ENCODE results near the gene SYTL5.

SYTL5 gene

GRCh38 chrX:37993837-37994619, 12.3 kb upstream of the SYTL5 start:
- Histone ChIP-seq H4K91ac (ENCODE audit: low read depth, low read length) (no peak overlapping the region), H2AK5ac (ENCODE audit: low read length) (no peak overlapping the region), H3K79me1 (ENCODE audit: low read length) (peaks cover 2% of the 10 kb centered on the region), H3K27me3 (ENCODE audit: insufficient read depth, low read length) (no peaks in the 10 kb centered on the region), H2BK5ac (ENCODE audit: low read depth, low read length, poor library complexity) (no peak overlapping the region), H3K4me3 (ENCODE audit: low read depth, low read length) (no peak overlapping the region), H3K4ac (ENCODE audit: low read depth, low read length) (no peak overlapping the region), H4K12ac (ENCODE audit: low read depth, low read length) (no peak overlapping the region), H3K4me2 (ENCODE audit: low read length) (no peak overlapping the region), H3K4me1 (ENCODE audit: control insufficient read depth in 1 of 2, insufficient read depth in 2 of 2, low read length in 2 of 2) (no peaks in the 10 kb centered on the region), H3K9me3 (ENCODE audit: insufficient read depth, low read depth, low read length) (no peaks in the 10 kb centered on the region), H2BK12ac (ENCODE audit: low read length) (no peak overlapping the region), H3K27ac (ENCODE audit: low read depth, low read length) (no peak overlapping the region), H2AFZ (ENCODE audit: insufficient read depth, low read length, poor library complexity) (no peak overlapping the region), H2BK120ac (ENCODE audit: insufficient read depth, low read length, poor library complexity) (no peak overlapping the region), H3K36me3 (ENCODE audit: control insufficient read depth in 1 of 2, insufficient read depth in 2 of 2, low read length in 2 of 2) (peaks cover 0 to 1% of the 10 kb centered on the region in 2 experiments), H3K23ac (ENCODE audit: low read length) (no peak overlapping the region), H3K79me2 (ENCODE audit: control insufficient read depth, insufficient read depth, low read length, poor library complexity) (no peaks in the 10 kb centered on the region), H4K8ac (ENCODE audit: low read depth, low read length) (no peak overlapping the region), H3K14ac (ENCODE audit: low read length) (no peak overlapping the region), H3K18ac (ENCODE audit: low read length) (no peak overlapping the region), H3K9ac (ENCODE audit: low read length) (no peak overlapping the region)
- no CpG with 5 or more reads among the region's 7 CpGs for WGBS (ENCODE audit: extremely low coverage, insufficient coverage, insufficient read length)
- no peak for DNase-seq

GRCh38 chrX:37995428-37995827, 10.9 kb upstream of the SYTL5 start:
- Histone ChIP-seq H3K9me3 (ENCODE audit: insufficient read depth, low read depth, low read length) (no peaks in the 10 kb centered on the region), H3K36me3 (ENCODE audit: control insufficient read depth in 1 of 2, insufficient read depth in 2 of 2, low read length in 2 of 2) (peaks cover 0 to 1% of the 10 kb centered on the region in 2 experiments), H3K14ac (ENCODE audit: low read length) (no peak overlapping the region), H2BK120ac (ENCODE audit: insufficient read depth, low read length, poor library complexity) (no peak overlapping the region), H2BK12ac (ENCODE audit: low read length) (no peak overlapping the region), H3K23ac (ENCODE audit: low read length) (no peak overlapping the region), H3K4me2 (ENCODE audit: low read length) (no peak overlapping the region), H4K12ac (ENCODE audit: low read depth, low read length) (no peak overlapping the region), H2AFZ (ENCODE audit: insufficient read depth, low read length, poor library complexity) (no peak overlapping the region), H4K8ac (ENCODE audit: low read depth, low read length) (no peak overlapping the region), H3K9ac (ENCODE audit: low read length) (no peak overlapping the region), H3K27me3 (ENCODE audit: insufficient read depth, low read length) (no peaks in the 10 kb centered on the region), H3K4me3 (ENCODE audit: low read depth, low read length) (no peak overlapping the region), H3K79me1 (ENCODE audit: low read length) (peaks cover 2% of the 10 kb centered on the region), H3K4ac (ENCODE audit: low read depth, low read length) (no peak overlapping the region), H2BK5ac (ENCODE audit: low read depth, low read length, poor library complexity) (no peak overlapping the region), H3K27ac (ENCODE audit: low read depth, low read length) (no peak overlapping the region), H2AK5ac (ENCODE audit: low read length) (no peak overlapping the region), H3K79me2 (ENCODE audit: control insufficient read depth, insufficient read depth, low read length, poor library complexity) (no peaks in the 10 kb centered on the region), H4K91ac (ENCODE audit: low read depth, low read length) (no peak overlapping the region), H3K4me1 (ENCODE audit: control insufficient read depth in 1 of 2, insufficient read depth in 2 of 2, low read length in 2 of 2) (no peaks in the 10 kb centered on the region), H3K18ac (ENCODE audit: low read length) (no peak overlapping the region)
- WGBS (ENCODE audit: extremely low coverage, insufficient coverage, insufficient read length), result no CpG with 5 or more reads among the region's 1 CpG
- DNase-seq, result no peak

GRCh38 chrX:37997096-37997495, 9.3 kb upstream of the SYTL5 start:
- Histone ChIP-seq H2AFZ (ENCODE audit: insufficient read depth, low read length, poor library complexity) (no peak overlapping the region), H4K12ac (ENCODE audit: low read depth, low read length) (no peak overlapping the region), H4K91ac (ENCODE audit: low read depth, low read length) (no peak overlapping the region), H4K8ac (ENCODE audit: low read depth, low read length) (no peak overlapping the region), H3K9ac (ENCODE audit: low read length) (no peak overlapping the region), H3K4me3 (ENCODE audit: low read depth, low read length) (no peak overlapping the region), H3K4me2 (ENCODE audit: low read length) (no peak overlapping the region), H3K4me1 (ENCODE audit: control insufficient read depth in 1 of 2, insufficient read depth in 2 of 2, low read length in 2 of 2) (no peaks in the 10 kb centered on the region), H2BK120ac (ENCODE audit: insufficient read depth, low read length, poor library complexity) (no peak overlapping the region), H3K9me3 (ENCODE audit: insufficient read depth, low read depth, low read length) (no peaks in the 10 kb centered on the region), H3K27me3 (ENCODE audit: insufficient read depth, low read length) (no peaks in the 10 kb centered on the region), H3K14ac (ENCODE audit: low read length) (no peak overlapping the region), H3K27ac (ENCODE audit: low read depth, low read length) (no peak overlapping the region), H2AK5ac (ENCODE audit: low read length) (no peak overlapping the region), H3K4ac (ENCODE audit: low read depth, low read length) (no peak overlapping the region), H3K23ac (ENCODE audit: low read length) (no peak overlapping the region), H3K79me2 (ENCODE audit: control insufficient read depth, insufficient read depth, low read length, poor library complexity) (no peaks in the 10 kb centered on the region), H2BK12ac (ENCODE audit: low read length) (no peak overlapping the region), H3K18ac (ENCODE audit: low read length) (no peak overlapping the region), H3K36me3 (ENCODE audit: control insufficient read depth in 1 of 2, insufficient read depth in 2 of 2, low read length in 2 of 2) (peaks cover 0 to 1% of the 10 kb centered on the region in 2 experiments), H2BK5ac (ENCODE audit: low read depth, low read length, poor library complexity) (no peak overlapping the region), H3K79me1 (ENCODE audit: low read length) (peaks cover 2% of the 10 kb centered on the region)
- DNase-seq, result no peak
- no CpG with 5 or more reads among the region's 8 CpGs for WGBS (ENCODE audit: extremely low coverage, insufficient coverage, insufficient read length)

GRCh38 chrX:37998586-37999262, 7.6 kb upstream of the SYTL5 start:
- no peak overlapping the region for H3K23ac ChIP-seq (ENCODE audit: low read length)
- H4K8ac ChIP-seq (ENCODE audit: low read depth, low read length), result no peak overlapping the region
- WGBS (ENCODE audit: extremely low coverage, insufficient coverage, insufficient read length), result no CpG with 5 or more reads among the region's 7 CpGs
- DNase-seq, result no peak
- no peak overlapping the region for H3K9ac ChIP-seq (ENCODE audit: low read length)
- no peak overlapping the region for H3K4ac ChIP-seq (ENCODE audit: low read depth, low read length)
- no peaks in the 10 kb centered on the region for H3K27me3 ChIP-seq (ENCODE audit: insufficient read depth, low read length)
- no peak overlapping the region for H2BK5ac ChIP-seq (ENCODE audit: low read depth, low read length, poor library complexity)
- no peak overlapping the region for H2BK12ac ChIP-seq (ENCODE audit: low read length)
- H2BK120ac ChIP-seq (ENCODE audit: insufficient read depth, low read length, poor library complexity), result no peak overlapping the region
- H3K79me2 ChIP-seq (ENCODE audit: control insufficient read depth, insufficient read depth, low read length, poor library complexity), result no peaks in the 10 kb centered on the region
- peaks cover 2% of the 10 kb centered on the region for H3K79me1 ChIP-seq (ENCODE audit: low read length)
- no peak overlapping the region for H3K4me3 ChIP-seq (ENCODE audit: low read depth, low read length)
- H4K12ac ChIP-seq (ENCODE audit: low read depth, low read length), result no peak overlapping the region
- H3K14ac ChIP-seq (ENCODE audit: low read length), result no peak overlapping the region
- H2AFZ ChIP-seq (ENCODE audit: insufficient read depth, low read length, poor library complexity), result no peak overlapping the region
- no peak overlapping the region for H2AK5ac ChIP-seq (ENCODE audit: low read length)
- peak overlapping the region; percentile 29 for H4K91ac ChIP-seq (ENCODE audit: low read depth, low read length)
- H3K9me3 ChIP-seq (ENCODE audit: insufficient read depth, low read depth, low read length), result no peaks in the 10 kb centered on the region
- no peak overlapping the region for H3K18ac ChIP-seq (ENCODE audit: low read length)
- no peak overlapping the region for H3K27ac ChIP-seq (ENCODE audit: low read depth, low read length)
- peaks cover 0 to 1% of the 10 kb centered on the region in 2 experiments for H3K36me3 ChIP-seq (ENCODE audit: control insufficient read depth in 1 of 2, insufficient read depth in 2 of 2, low read length in 2 of 2)
- H3K4me2 ChIP-seq (ENCODE audit: low read length), result no peak overlapping the region
- no peaks in the 10 kb centered on the region for H3K4me1 ChIP-seq (ENCODE audit: control insufficient read depth in 1 of 2, insufficient read depth in 2 of 2, low read length in 2 of 2)

All from trophoblast cell (in vitro differentiated cells and primary cell).